Nephron progenitor cell (in vitro differentiated cells): Measurements from ENCODE around the gene RAB40B.
A peak's percentile ranks its signal among the peaks of the same experiment; 100 is the strongest.

Experiments used
- DNase-seq: peaks from one replicate; pipeline ENCODE4 v3.0.0; 2021
- H3K27ac Mint-ChIP-seq: 2 replicates; pipeline ENCODE4 v1.8.0; 2021; ENCODE audit warnings: mild to moderate bottlenecking, moderate library complexity, mixed read lengths
- H3K27me3 Mint-ChIP-seq: 2 replicates; pipeline ENCODE4 v1.8.0; 2021; ENCODE audit warnings: mild to moderate bottlenecking, low read depth, mixed read lengths; ENCODE audit not compliant: poor library complexity
- H3K36me3 Mint-ChIP-seq: 2 replicates; pipeline ENCODE4 v1.8.0; 2021; ENCODE audit warnings: low read depth, mixed read lengths
- H3K4me1 Mint-ChIP-seq: 2 replicates; pipeline ENCODE4 v1.8.0; 2021; ENCODE audit warnings: mixed read lengths
- H3K4me3 Mint-ChIP-seq: 2 replicates; pipeline ENCODE4 v1.8.0; 2021; ENCODE audit warnings: mild to moderate bottlenecking, moderate library complexity, mixed read lengths
- H3K9me3 Mint-ChIP-seq: 2 replicates; pipeline ENCODE4 v1.8.0; 2021; ENCODE audit warnings: mild to moderate bottlenecking, moderate library complexity, mixed read lengths
- TF ChIP-seq, protein P1 (sequence below): fragments of 200-600 bp; sonication (generic); IDR thresholded peaks from 2 replicates; pipeline ENCODE4 v1.5.0; 2021; ENCODE audit warnings: antibody characterized with exemption

The RAB40B gene

DNA sequence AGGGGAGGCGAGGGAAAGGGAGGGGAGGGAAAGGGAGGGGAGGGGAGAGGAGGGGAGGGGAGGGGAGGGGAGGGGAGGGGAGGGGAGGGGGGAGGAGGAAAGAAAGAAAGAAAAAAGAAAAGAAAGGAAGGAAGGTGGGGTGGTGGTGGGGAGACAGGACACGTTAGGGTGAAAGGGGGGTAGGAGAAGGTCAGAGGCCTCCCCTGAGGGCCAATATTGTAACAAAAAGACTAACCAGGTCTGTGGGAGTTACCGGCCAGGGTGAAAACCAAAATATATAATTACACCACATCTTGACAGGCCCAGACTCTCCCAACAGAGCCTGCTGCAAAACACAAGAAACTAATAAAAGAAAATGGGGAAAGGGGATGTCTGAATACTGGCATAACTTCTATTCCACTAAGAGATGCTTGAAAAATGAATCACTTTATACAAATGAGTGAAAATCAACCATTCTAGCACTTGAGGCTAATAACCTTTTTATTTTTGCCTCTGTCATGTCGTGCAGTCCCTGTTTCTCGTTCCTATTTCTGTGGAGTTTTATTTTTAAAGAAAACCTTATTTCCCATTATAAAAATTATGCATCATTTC lies 60.2 kb downstream of the RAB40B start:
- Mint-ChIP-seq H3K4me1 (peaks cover 16% of the 10 kb centered on the region), H3K4me3 (no peak overlapping the region), H3K9me3 (no peaks in the 10 kb centered on the region), H3K36me3 (peaks cover 67% of the 10 kb centered on the region), H3K27ac (no peak overlapping the region), H3K27me3 (no peaks in the 10 kb centered on the region)
- DNase-seq: no peak
- TF ChIP-seq, protein P1, sequence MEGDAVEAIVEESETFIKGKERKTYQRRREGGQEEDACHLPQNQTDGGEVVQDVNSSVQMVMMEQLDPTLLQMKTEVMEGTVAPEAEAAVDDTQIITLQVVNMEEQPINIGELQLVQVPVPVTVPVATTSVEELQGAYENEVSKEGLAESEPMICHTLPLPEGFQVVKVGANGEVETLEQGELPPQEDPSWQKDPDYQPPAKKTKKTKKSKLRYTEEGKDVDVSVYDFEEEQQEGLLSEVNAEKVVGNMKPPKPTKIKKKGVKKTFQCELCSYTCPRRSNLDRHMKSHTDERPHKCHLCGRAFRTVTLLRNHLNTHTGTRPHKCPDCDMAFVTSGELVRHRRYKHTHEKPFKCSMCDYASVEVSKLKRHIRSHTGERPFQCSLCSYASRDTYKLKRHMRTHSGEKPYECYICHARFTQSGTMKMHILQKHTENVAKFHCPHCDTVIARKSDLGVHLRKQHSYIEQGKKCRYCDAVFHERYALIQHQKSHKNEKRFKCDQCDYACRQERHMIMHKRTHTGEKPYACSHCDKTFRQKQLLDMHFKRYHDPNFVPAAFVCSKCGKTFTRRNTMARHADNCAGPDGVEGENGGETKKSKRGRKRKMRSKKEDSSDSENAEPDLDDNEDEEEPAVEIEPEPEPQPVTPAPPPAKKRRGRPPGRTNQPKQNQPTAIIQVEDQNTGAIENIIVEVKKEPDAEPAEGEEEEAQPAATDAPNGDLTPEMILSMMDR: no peak

DNA sequence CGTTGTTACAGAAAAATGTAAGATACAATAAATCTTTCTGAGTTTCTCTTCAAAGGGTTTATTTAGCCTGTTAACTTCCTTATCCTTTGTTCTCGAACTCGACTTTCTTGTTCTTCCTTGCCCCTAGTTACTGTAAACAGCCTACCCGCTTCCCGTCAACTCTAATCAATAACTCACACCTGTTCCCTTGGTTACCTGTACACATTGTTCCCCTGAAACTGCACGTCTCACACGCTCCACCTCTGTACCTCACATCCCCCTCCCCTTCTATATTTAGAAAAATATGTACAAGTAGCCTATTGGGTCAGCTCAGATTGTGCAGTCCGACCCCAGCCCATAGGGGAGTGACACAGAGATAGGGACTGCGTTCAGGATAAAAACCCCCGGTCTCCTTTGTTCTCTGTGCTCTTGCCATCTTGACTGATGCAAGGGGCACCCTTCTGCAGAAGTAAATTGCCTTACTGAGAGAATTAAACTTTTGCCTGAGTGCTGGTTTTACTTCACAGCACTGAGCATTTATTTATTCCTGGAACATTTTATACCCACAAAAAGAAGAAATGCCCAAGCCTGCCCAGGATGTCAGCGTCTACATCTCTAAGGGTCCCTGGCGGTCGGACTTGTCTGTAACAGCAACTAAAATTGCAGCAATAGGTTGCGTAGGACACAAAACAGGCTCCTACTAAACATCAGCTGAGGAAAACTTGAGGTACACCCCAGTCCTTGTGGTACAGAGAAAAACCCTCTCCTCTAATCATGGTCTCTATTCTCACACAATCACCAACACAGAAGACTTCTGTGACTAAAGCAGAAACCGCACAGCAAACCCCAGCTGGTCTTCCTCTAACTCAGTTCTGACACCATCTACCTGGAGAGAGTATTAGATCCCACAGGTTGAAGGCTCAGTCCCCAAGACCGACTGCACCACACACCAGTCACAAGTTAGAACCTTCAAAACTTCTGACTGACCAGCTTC lies 61.6 kb downstream of the RAB40B start:
- H3K36me3 Mint-ChIP-seq: peaks cover 62% of the 10 kb centered on the region

DNA sequence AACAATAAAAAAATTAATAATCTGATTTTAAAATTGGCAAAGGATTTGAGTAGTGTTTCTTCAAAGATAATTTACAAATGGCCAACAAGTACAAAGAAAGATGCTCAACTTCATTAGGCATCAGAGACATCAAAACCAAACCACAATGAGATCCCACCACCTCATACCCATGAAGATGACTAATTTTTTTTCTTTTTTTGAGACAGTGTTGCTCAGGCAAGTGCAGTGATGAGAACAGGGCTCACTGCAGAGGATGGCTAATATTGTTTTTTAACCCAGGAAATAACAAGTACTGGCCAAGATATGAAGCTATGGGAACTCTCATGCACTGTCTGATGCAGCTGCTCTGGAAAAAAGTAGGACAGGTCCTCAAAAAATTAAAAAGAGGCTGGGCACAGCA lies 65.2 kb downstream of the RAB40B start:
- H3K27ac Mint-ChIP-seq: no peak overlapping the region
- peaks cover 2% of the 10 kb centered on the region for H3K27me3 Mint-ChIP-seq
- peaks cover 42% of the 10 kb centered on the region for H3K36me3 Mint-ChIP-seq
- peaks cover 16% of the 10 kb centered on the region for H3K4me1 Mint-ChIP-seq
- TF ChIP-seq, protein P1: no peak
- no peak for DNase-seq
- H3K4me3 Mint-ChIP-seq: no peak overlapping the region
- no peaks in the 10 kb centered on the region for H3K9me3 Mint-ChIP-seq

More for the DNA sequence above, 61.6 kb downstream of the RAB40B start:
- DNase-seq: no peak
- Mint-ChIP-seq H3K9me3 (no peaks in the 10 kb centered on the region), H3K27ac (peak overlapping the region; percentile 84), H3K4me1 (peaks cover 16% of the 10 kb centered on the region), H3K27me3 (no peaks in the 10 kb centered on the region), H3K4me3 (no peak overlapping the region)
- TF ChIP-seq, protein P1: no peak

DNA sequence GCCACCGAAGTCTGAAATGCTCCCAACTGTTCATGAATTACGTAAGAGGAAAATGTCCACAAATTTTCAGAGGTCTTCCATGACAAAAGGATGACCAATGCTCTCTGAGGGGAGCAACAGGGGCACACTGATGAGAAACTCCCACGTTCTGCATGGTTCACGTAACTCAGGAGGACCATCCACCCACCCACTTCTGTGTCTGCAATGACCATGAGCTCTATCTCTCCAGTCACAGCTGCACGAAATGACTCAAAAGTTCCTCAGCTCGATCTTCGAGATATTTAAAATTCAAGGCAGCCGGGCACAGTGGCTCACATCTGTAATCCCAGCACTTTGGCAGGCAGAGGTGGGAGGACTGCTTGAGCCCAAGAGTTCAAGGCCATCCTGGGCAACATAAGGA lies 66.0 kb downstream of the RAB40B start:
- Mint-ChIP-seq H3K4me1 (peaks cover 14% of the 10 kb centered on the region), H3K27me3 (peaks cover 2% of the 10 kb centered on the region), H3K36me3 (peaks cover 48% of the 10 kb centered on the region), H3K27ac (no peak overlapping the region), H3K4me3 (no peak overlapping the region), H3K9me3 (no peaks in the 10 kb centered on the region)
- DNase-seq: no peak
- TF ChIP-seq, protein P1: no peak

DNA sequence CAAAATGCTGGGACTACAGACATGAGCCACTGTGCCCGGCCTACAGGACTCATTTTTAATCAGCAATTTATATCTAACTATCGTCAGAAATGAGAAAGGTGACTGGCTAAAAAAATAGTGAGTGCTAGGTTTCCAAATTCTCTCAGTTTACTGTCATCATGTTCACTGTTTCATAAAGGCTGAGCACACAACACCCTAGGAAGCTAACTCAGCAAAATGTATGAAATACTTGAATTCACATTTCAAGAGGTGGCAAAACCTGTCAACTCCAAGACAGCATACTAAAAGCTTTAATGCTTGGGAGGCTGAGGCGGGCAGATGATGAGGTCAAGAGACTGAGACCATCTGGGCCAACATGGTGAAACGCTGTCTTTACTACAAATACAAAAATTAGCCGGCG lies 67.0 kb downstream of the RAB40B start:
- no peak for DNase-seq
- TF ChIP-seq, protein P1: no peak
- H3K4me3 Mint-ChIP-seq: no peak overlapping the region
- peaks cover 5% of the 10 kb centered on the region for H3K4me1 Mint-ChIP-seq
- H3K27me3 Mint-ChIP-seq: peaks cover 2% of the 10 kb centered on the region
- H3K27ac Mint-ChIP-seq: no peak overlapping the region
- no peaks in the 10 kb centered on the region for H3K9me3 Mint-ChIP-seq
- peaks cover 48% of the 10 kb centered on the region for H3K36me3 Mint-ChIP-seq
